ENCODE data around the gene GP1BB. TPM values are rescaled to one million over a fixed set of nuclear protein-coding genes. Genes with fewer than 3 reads are reported as not detected.

GP1BB gene
- total RNA-seq, 1 donor from 2014 or later: 0.95 TPM

DNA sequence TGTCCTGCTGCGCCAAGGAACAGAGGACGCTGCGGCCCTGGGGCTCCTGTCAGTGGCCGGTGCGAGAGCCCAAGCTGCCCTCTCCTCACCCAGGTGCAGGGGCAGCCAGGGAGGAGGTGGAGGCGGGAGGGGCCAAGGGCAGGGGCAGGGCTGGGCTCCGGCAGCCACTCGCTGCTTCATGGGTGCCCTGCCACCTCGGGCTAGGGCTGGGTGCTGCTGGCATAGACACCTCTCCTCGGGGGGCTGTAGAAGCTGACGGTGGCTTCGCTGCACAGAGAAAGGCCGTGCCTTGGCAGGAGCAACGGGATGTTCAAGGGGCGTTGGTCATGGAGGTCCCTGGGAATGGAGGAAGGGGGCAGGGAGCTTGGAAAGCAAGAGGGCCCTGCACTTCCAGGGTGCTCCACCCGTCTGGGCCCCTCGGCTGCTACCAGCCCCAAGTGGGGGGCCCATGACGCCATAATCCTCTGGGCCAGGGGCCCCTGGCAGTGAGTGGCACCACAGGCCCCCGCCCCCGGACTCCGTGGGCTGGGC lies 35.6 kb downstream of the GP1BB start:
- Histone ChIP-seq H3K27ac (ENCODE audit: low read depth, low read length) (no peak overlapping the region), H3K4me3 (ENCODE audit: insufficient read depth, low read depth, low read length) (no peak overlapping the region), H3K27me3 (ENCODE audit: insufficient read depth, low read length) (peaks cover 81% of the 10 kb centered on the region), H3K4me1 (ENCODE audit: insufficient read depth, low read length) (peaks cover 6% of the 10 kb centered on the region), H3K9me3 (ENCODE audit: insufficient read depth, low read depth, low read length) (peaks cover 3% of the 10 kb centered on the region), H3K4me2 (ENCODE audit: low read length) (no peak overlapping the region), H3K36me3 (ENCODE audit: insufficient read depth, low read length) (no peaks in the 10 kb centered on the region), H4K20me1 (ENCODE audit: insufficient read depth, low read length) (peaks cover 26% of the 10 kb centered on the region), H3K79me2 (ENCODE audit: insufficient read depth, low read length) (no peaks in the 10 kb centered on the region), H2AFZ (ENCODE audit: low read depth, low read length) (no peak overlapping the region), H3K9ac (ENCODE audit: low read length) (no peak overlapping the region)
- H3K4me1 Mint-ChIP-seq (ENCODE audit: low read depth, unreplicated experiment): peaks cover 5% of the 10 kb centered on the region
- H3K9me3 Mint-ChIP-seq (ENCODE audit: unreplicated experiment): peaks cover 15% of the 10 kb centered on the region
- TF ChIP-seq, protein P1, sequence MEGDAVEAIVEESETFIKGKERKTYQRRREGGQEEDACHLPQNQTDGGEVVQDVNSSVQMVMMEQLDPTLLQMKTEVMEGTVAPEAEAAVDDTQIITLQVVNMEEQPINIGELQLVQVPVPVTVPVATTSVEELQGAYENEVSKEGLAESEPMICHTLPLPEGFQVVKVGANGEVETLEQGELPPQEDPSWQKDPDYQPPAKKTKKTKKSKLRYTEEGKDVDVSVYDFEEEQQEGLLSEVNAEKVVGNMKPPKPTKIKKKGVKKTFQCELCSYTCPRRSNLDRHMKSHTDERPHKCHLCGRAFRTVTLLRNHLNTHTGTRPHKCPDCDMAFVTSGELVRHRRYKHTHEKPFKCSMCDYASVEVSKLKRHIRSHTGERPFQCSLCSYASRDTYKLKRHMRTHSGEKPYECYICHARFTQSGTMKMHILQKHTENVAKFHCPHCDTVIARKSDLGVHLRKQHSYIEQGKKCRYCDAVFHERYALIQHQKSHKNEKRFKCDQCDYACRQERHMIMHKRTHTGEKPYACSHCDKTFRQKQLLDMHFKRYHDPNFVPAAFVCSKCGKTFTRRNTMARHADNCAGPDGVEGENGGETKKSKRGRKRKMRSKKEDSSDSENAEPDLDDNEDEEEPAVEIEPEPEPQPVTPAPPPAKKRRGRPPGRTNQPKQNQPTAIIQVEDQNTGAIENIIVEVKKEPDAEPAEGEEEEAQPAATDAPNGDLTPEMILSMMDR (IDR thresholded peaks at IDR 0.05; ENCODE audit: insufficient read depth, low read depth, low read length): no peak
- no peak for TF ChIP-seq EZH2 (IDR thresholded peaks at IDR 0.05; ENCODE audit: insufficient read depth, low read length)
- H3K36me3 Mint-ChIP-seq (ENCODE audit: low read depth, unreplicated experiment): peaks cover 5% of the 10 kb centered on the region
- H3K27me3 Mint-ChIP-seq (ENCODE audit: low read depth, unreplicated experiment): peaks cover 59% of the 10 kb centered on the region
- H3K4me3 Mint-ChIP-seq (ENCODE audit: unreplicated experiment): no peak overlapping the region
- FAIRE-seq (no peak), DNase-seq (ENCODE audit: low read depth) (no peak)
- no peak overlapping the region for H3K27ac Mint-ChIP-seq (ENCODE audit: unreplicated experiment)

DNA sequence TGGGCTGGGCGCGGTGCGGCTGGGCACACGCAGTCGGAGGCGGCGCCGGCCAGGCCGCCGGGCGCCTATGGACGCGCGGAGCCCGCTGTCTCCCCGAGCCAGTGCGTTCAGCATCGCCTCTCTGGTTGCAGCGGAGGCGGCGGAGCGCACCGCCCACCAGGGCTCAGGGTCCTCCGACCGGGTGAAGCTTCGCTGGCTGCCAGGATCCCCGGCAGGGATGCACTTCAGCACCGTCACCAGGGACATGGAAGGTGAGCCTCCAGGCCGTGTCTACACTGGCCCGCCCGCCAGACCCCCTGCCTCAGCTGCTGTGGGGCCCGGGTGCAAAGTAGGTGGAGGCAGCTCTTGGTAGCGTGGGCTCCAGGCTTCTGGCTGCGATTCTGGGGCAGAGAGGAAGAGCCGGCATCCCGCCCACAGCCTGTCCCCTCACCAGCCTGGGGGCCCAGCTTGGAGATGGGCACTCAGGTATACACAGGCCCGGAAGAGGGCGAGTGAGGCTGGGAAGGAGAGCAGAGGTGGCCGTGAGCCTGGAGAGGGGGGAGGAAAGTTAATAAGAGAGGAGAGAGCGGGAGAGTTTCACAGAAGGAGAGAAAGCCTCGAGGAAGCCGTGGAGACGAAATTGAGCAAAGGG lies 36.2 kb downstream of the GP1BB start:
- peaks cover 3% of the 10 kb centered on the region for H3K9me3 ChIP-seq (ENCODE audit: insufficient read depth, low read depth, low read length)
- DNase-seq (ENCODE audit: low read depth) (no peak), FAIRE-seq (no peak)
- H3K79me2 ChIP-seq (ENCODE audit: insufficient read depth, low read length): no peaks in the 10 kb centered on the region
- Mint-ChIP-seq H3K27ac (ENCODE audit: unreplicated experiment) (peak overlapping the region; percentile 91), H3K36me3 (ENCODE audit: low read depth, unreplicated experiment) (peaks cover 5% of the 10 kb centered on the region), H3K4me1 (ENCODE audit: low read depth, unreplicated experiment) (peaks cover 5% of the 10 kb centered on the region), H3K9me3 (ENCODE audit: unreplicated experiment) (peaks cover 15% of the 10 kb centered on the region), H3K4me3 (ENCODE audit: unreplicated experiment) (peak overlapping the region; percentile 78), H3K27me3 (ENCODE audit: low read depth, unreplicated experiment) (peaks cover 56% of the 10 kb centered on the region)
- H3K4me3 ChIP-seq (ENCODE audit: insufficient read depth, low read depth, low read length): no peak overlapping the region
- H3K27ac ChIP-seq (ENCODE audit: low read depth, low read length): no peak overlapping the region
- TF ChIP-seq EZH2 (IDR thresholded peaks at IDR 0.05; ENCODE audit: insufficient read depth, low read length): peak; percentile 83
- TF ChIP-seq, protein P1 (IDR thresholded peaks at IDR 0.05; ENCODE audit: insufficient read depth, low read depth, low read length): no peak
- peaks cover 26% of the 10 kb centered on the region for H4K20me1 ChIP-seq (ENCODE audit: insufficient read depth, low read length)
- H3K4me1 ChIP-seq (ENCODE audit: insufficient read depth, low read length): peaks cover 6% of the 10 kb centered on the region
- H3K27me3 ChIP-seq (ENCODE audit: insufficient read depth, low read length): peaks cover 81% of the 10 kb centered on the region
- peak overlapping the region; percentile 66 for H3K4me2 ChIP-seq (ENCODE audit: low read length)
- H3K36me3 ChIP-seq (ENCODE audit: insufficient read depth, low read length): no peaks in the 10 kb centered on the region
- H3K9ac ChIP-seq (ENCODE audit: low read length): no peak overlapping the region
- H2AFZ ChIP-seq (ENCODE audit: low read depth, low read length): no peak overlapping the region

Data from astrocyte (in vitro differentiated cells and primary cell).